Mammary epithelial cell (primary cell): Measurements from ENCODE around the gene SH3RF3.

Source experiments
- EZH2 ChIP-seq: IDR thresholded peaks from 2 replicates; pipeline ENCODE4 v1.6.1; 2012; ENCODE audit warnings: low read length, inconsistent platforms, borderline replicate concordance
- TF ChIP-seq, protein P1 (sequence below), 2 donors: IDR thresholded peaks in 1 of 2; conservative IDR thresholded peaks in 1 of 2; 2 replicates each; pipeline ENCODE4 v1.5.1; 2011 to 2012; ENCODE audit warnings: inconsistent platforms in 2 of 2, low read length in 2 of 2, mild to moderate bottlenecking in 2 of 2, control low read depth in 1 of 2, low read depth in 1 of 2; ENCODE audit not compliant: insufficient read depth in 1 of 2; ENCODE audit errors: extremely low read depth in 1 of 2

DNA sequence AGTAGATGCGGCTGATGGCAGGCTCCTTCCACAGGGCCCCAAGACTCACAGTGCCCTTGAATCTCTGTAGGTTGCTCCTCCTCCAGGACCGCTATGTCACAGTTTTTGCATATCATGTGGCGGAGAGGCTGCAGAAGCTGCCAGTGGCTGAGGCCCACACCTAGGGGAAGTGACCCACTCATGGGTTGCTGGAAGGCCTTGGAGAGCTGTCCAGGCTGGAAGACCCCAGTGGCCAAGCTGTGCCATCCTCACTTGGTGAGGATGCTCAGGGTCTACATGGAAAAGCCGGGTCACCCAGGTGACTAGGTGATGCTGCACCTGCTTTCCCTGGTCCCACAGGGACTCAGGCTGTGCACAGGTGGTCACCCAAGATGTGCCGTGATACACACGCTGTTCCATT, 394.1 kb downstream of the SH3RF3 start:
- TF ChIP-seq, protein P1, sequence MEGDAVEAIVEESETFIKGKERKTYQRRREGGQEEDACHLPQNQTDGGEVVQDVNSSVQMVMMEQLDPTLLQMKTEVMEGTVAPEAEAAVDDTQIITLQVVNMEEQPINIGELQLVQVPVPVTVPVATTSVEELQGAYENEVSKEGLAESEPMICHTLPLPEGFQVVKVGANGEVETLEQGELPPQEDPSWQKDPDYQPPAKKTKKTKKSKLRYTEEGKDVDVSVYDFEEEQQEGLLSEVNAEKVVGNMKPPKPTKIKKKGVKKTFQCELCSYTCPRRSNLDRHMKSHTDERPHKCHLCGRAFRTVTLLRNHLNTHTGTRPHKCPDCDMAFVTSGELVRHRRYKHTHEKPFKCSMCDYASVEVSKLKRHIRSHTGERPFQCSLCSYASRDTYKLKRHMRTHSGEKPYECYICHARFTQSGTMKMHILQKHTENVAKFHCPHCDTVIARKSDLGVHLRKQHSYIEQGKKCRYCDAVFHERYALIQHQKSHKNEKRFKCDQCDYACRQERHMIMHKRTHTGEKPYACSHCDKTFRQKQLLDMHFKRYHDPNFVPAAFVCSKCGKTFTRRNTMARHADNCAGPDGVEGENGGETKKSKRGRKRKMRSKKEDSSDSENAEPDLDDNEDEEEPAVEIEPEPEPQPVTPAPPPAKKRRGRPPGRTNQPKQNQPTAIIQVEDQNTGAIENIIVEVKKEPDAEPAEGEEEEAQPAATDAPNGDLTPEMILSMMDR (conservative IDR thresholded peaks at IDR 0.05 in 1 of 2, IDR thresholded peaks at IDR 0.05 in 1 of 2; ENCODE audit: extremely low read depth in 1 of 2, insufficient read depth in 1 of 2, low read depth in 1 of 2, low read length in 2 of 2), result no peak
- TF ChIP-seq EZH2, result no peak
